Neural cell (in vitro differentiated cells): ENCODE data around the gene SORCS1.

ENCODE experiments used
- EZH2 ChIP-seq: fragments of 200-600, 300-800 bp; shearing (Covaris generic), sonication (generic); IDR thresholded peaks from 2 replicates; pipeline ENCODE4 v1.6.1; 2014; ENCODE audit warnings: antibody characterized with exemption, low read length, borderline replicate concordance, mild to moderate bottlenecking; ENCODE audit not compliant: insufficient read depth, poor library complexity, severe bottlenecking
- POLR2AphosphoS5 ChIP-seq: IDR thresholded peaks from 2 replicates; pipeline ENCODE4 v1.6.1; 2012
- RAD21 ChIP-seq: fragments of 450-650 bp; conservative IDR thresholded peaks from 2 replicates; pipeline ENCODE4 v1.6.1; 2014; ENCODE audit warnings: antibody characterized with exemption, mild to moderate bottlenecking, moderate library complexity
- REST ChIP-seq: IDR thresholded peaks from 2 replicates; pipeline ENCODE4 v1.6.1; 2012; ENCODE audit warnings: borderline replicate concordance
- SMC3 ChIP-seq: fragments of 450-650 bp; conservative IDR thresholded peaks from 2 replicates; pipeline ENCODE4 v1.6.1; 2014; ENCODE audit warnings: antibody characterized with exemption, mild to moderate bottlenecking, moderate library complexity; ENCODE audit not compliant: poor library complexity
- TAF1 ChIP-seq: IDR thresholded peaks from 2 replicates; pipeline ENCODE4 v1.6.1; 2012; ENCODE audit warnings: low read depth
- TF ChIP-seq, protein P1 (sequence below): fragments of 450-650 bp; IDR thresholded peaks from 2 replicates; pipeline ENCODE4 v1.5.1; 2014; ENCODE audit warnings: antibody characterized with exemption, mild to moderate bottlenecking, moderate library complexity; ENCODE audit not compliant: poor library complexity, severe bottlenecking

DNA sequence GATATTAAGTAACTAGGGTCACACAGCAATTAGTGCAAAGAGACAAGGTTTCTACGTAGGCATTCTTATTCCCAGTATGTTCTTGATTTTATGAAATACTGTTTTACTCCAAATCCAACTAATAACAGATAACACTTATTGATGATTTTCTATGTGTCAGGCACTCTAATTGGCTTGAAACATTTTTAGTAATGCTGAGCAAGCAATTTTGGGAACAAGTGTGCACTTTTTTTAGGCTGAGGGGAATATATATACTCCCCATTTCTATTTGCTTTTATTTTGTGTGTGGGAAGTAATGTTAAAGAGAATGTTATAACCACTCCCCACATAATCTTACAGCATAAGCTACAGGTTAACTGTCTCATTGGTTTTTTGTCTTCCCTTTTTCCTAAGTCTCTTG, 4.2 kb upstream of the SORCS1 start:
- TF ChIP-seq EZH2, result no peak
- TF ChIP-seq POLR2AphosphoS5, result no peak
- TF ChIP-seq, protein P1, sequence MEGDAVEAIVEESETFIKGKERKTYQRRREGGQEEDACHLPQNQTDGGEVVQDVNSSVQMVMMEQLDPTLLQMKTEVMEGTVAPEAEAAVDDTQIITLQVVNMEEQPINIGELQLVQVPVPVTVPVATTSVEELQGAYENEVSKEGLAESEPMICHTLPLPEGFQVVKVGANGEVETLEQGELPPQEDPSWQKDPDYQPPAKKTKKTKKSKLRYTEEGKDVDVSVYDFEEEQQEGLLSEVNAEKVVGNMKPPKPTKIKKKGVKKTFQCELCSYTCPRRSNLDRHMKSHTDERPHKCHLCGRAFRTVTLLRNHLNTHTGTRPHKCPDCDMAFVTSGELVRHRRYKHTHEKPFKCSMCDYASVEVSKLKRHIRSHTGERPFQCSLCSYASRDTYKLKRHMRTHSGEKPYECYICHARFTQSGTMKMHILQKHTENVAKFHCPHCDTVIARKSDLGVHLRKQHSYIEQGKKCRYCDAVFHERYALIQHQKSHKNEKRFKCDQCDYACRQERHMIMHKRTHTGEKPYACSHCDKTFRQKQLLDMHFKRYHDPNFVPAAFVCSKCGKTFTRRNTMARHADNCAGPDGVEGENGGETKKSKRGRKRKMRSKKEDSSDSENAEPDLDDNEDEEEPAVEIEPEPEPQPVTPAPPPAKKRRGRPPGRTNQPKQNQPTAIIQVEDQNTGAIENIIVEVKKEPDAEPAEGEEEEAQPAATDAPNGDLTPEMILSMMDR, result no peak
- no peak for TF ChIP-seq RAD21
- TF ChIP-seq TAF1, result no peak
- TF ChIP-seq REST, result no peak
- TF ChIP-seq SMC3, result no peak
